Cerebellar nuclear complex (tissue), 1 donor: ENCODE results near the gene POC1A.

Source experiments
- DNase-seq, 2 experiments: peaks; one replicate each; lab custom pipeline; 2025; lab: John Stamatoyannopoulos, UW

POC1A gene

GRCh38 chr3:52084954-52085680 is 69.1 kb downstream of the POC1A start:
- no peak for DNase-seq

- no peak for DNase-seq
Measured at GRCh38 chr3:52084216-52084945, 69.8 kb downstream of the POC1A start.

DNA sequence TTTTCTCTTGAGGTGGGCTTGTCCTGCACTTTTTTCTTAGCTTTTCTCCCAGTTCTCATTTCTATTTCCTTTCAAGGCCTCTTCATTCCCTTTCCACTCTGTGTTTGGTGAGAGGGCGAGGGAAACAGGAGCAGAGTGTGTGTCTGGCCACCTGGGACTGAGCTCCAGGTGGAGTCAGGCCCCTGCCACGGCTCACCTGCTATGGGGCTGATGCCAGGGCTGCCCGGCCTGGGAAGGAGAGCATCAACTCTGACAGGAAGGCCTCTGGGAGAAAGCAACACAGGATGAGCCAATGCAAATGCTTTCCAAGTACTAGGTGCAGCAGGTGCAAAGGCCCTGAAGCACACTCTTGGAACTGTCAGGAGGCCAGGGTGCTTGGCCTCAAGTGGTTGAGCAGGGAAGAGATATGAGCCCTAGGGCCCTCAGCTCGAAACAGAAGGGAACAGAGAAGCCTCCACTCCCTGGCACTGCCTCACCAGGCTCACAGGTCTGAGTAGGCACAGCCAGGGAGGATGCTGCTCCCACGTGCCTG is 70.6 kb downstream of the POC1A start:
- DNase-seq = no peak

DNA sequence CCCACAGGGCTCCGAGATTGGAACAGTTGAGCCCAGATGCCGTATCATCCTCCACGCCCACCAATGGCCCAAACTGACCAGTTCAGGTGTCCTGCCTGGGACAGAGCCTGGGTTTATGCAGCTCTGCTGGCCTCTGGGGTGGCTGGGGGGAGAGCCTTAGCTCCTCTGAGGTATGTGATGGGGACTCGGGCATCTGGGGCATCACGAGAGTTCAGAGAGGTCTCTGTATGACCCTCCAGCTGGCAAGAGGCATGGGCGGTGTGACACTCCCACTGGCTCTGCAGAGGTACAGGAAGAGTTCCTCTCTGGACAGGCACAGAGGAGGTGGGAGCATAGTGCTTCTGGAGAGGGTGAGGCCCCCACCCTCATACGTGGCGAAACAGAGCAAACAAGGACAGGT is 71.3 kb downstream of the POC1A start:
- DNase-seq = no peak

DNA sequence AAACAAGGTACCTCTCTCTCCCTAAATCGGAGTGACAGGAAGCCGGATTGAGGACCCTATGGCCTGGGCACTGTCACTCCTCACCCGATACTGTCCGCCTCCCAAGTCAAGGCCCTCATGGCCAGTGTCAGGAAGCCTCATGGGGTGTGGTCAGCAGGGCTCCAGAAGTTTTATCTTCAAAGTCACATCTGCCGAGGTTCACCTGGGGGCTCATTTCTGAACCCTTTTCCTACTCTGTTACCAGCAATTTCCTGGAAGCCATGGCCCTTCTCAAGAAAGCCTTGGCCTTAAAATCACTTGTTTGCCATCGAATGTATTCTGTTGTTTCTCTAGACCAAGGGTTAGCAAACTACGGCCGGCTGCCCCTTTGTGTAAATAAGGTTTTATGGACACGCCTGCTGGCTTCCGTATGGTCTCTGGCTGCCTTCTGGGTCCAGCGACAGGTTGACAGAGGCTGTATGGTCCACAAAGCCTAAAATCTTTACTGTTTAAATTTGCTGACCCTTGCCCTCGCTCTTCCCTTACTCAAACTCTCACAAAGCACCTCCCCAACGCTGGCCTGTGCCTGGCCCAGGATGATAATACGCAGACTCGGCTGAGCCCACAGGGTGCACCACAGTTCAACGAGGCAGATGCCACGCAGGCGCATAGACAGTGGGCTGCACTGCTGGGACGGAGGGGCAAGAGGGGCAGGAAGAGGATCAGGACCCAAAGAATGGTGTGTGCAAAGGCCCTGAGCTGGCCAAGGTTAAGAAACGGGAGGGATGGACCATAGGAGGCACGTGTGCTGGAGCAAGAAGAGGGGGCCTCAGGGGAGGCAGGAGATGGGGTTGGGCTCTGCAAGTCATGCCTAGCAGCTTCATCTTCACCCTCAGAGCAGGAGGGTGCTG is 73.1 kb downstream of the POC1A start:
- no peak for DNase-seq

DNA sequence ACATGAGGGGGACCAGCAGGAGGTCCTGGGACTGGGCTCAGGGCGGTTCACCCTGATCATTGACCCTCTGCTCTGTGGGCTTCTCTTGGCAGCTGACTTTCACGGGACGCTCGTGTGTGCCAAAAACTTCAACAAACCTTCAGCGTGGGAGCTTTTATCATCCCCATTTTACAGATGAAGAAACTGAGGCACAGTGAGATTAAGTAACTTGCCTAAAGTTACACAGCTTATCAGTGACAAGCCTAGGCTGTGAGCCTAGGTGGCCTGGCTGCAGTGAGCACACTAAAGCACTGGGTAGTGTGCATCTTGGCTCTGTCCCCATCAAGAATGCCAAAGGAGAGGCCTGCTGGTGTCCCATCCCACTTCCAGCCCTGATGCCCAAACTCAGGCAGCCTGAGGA is 74.3 kb downstream of the POC1A start:
- no peak for DNase-seq

DNA sequence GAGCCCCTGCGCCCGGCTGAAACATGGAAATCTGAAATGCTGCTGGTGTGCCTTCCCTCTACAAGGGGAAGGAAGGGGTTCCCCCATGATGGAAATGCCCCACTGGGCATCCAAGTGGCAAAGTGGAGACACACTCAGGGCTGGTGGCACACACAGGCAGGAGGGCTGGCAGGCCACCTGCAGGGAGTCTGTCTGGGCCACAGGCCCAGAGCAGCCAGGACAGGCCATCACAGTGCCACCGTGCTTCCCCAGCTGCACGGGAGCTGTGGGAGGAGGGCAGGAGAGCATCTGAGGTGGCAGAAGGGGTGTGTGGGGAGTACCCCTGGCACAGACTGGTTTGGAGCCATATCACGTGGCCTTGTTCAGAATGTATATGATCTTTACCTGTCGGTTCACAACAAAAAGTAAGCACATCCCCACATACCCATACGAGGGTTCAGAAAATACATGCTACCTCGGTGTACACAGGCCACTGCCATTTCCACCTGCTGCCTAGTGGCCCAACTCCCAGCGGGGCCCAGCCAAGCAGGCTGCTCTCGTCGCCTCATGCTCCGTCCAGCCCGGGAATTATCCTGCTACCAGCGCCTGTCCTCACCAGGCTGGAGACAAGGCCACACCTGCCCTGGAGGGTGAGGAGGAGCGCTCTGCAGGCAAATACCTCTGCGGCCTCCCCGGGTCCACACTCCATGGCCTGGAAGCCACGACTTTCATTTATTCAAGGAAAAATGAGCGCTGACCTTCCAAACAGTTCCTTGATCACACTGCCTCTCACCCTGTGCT is 75.3 kb downstream of the POC1A start:
- DNase-seq = no peak

DNA sequence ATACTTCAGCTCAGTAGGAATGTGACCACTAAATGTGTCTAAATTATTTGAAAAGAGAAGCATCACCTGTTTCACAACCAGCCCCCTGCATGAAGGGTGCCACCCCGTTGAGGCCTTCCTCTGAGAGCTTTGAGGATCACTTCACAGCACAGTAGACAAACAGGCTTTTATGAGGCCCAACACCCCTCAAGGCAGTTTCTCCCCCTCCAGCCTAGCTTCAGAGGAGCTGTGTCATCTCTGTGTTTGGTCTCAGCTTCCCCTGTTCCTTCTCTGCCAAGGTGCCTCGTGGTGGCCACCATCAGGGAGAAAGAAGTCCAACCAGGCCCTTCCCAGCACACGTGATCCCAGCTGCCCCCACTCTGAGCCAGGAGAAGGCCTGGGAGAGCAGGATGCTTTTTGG is 76.3 kb downstream of the POC1A start:
- no peak for DNase-seq

DNA sequence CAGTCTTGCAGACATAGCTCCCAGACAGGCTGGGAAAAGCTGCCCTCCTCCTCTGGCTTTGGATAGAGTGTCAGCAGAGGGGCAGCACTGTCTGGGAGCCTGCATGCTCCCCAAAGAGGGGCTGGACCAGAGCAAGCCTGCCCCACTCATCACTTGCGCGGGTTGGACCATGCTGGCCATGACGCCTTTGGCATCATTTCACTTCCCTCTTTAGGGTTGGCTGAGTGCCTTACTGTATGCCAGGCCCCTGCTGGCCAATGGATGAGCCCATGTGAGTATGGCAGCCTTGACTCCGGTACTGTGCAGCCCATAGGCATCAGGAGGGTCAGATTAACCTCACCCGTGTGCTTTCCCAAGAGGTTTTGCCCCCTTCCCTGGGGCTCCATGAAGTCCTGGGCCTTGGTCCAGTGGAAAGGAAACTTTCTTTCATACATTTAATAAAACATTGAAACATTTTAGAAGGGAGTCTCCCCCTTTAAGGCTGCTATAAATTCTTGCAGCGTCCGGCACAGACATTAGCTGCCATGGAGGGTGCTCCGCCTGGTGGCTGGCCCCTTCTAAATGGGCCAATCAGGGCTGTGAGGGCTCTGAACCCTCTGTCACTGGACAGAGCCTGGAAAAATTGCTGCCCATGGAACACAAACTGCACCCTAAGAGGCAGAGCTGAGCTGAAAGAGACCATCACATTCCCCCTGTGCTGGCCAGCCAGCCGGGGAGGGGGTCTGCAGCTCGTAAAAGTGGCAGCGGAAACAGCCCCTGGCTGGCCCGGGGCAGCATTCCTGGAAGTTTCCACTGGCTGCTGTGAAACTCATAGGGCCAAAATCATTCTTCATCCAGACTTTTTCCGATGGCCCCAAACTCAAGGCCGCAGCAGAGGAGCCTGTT is 77.1 kb downstream of the POC1A start:
- DNase-seq = no peak

GRCh38 chr3:52073490-52073889 is 80.7 kb downstream of the POC1A start:
- DNase-seq = no peak

DNA sequence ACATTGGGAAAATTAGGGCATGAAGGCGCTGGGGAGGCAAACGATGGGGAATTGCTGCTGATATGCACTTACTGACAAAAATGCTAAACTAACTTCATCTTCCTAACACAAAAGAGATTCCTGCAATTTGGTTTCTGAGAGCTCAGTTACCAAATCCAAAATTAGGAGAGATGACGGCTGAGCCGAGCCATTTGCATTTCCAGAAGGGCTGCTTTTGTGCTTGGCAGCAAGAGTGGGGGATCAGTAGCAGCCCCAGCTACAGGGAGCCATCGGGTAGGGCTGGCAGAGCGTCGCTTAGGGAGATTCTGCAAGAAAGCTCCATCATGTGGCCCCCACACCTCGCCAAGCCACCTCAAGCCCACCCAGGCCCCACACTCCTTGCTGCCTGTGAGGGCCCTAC is 81.8 kb downstream of the POC1A start:
- DNase-seq = no peak

GRCh38 chr3:52072020-52072419 is 82.2 kb downstream of the POC1A start:
- DNase-seq = no peak

DNA sequence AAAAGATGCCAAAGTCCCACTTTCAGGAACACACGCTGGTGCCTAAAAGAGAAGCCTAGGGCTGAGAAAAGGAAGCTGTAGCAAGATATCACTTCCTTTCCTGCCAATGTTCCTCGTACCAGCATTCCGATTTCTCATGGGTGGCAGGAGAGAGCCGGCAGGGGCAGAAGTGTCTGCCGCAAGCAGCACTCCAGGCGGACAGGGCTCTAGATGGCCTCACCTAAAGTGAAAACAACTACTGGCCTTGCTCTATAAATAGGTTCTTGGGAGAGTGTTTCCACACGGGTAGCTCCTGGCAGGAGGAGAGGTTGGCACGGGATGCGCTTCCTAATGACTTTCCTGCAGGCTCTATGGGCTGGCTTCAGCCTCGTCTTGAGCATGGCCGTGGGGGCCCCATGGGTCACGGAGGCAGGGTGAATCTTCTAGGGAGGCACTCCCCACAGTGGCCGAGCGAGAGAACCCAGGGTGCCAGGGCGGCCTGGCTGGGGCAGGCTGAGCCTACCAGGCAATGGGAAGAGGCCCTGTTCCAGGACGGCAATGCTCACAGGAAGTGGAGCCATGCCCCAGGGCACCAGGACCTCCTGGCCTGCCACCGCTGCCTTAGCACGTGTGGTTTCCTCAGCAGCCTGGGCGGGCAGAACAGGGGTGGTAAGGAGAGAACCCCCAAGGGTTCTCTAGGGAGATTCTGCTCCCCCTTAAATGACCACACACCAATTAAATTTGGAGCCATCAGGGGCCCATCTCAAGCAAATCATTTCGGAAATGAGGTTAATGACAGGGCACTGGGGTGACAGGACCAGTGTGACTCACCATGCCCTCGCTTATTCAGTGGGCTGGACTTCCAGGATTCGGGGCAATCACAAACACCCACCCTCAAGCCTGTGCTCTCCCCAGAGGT is 83.2 kb downstream of the POC1A start:
- DNase-seq = peak; percentile 52 to 54

- no peak for DNase-seq
Measured at GRCh38 chr3:52069855-52070254, 84.4 kb downstream of the POC1A start.

DNA sequence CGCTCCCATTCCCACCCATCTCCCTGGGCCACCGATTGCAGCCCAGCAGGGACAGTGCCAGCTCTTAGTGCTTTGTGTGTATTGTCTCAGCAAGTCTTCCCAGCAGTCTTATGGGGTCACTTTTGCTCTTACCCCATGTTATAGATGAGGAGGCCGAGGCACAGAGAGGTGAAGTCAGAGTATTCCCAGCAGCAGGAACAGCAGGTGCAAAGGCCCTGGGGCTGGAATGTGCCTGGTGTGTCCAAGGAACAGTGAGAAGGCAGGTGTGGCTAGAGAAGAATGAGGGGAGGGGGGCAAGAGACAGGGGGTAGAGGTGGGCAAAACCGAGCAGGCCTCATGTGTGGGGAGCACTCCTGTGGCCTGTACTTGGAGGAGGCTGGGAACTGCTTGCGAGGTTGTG is 85.1 kb downstream of the POC1A start:
- no peak for DNase-seq

GRCh38 chr3:52068730-52069129 is 85.5 kb downstream of the POC1A start:
- no peak for DNase-seq

- no peak for DNase-seq
Measured at GRCh38 chr3:52068055-52068571, 86.1 kb downstream of the POC1A start.

DNA sequence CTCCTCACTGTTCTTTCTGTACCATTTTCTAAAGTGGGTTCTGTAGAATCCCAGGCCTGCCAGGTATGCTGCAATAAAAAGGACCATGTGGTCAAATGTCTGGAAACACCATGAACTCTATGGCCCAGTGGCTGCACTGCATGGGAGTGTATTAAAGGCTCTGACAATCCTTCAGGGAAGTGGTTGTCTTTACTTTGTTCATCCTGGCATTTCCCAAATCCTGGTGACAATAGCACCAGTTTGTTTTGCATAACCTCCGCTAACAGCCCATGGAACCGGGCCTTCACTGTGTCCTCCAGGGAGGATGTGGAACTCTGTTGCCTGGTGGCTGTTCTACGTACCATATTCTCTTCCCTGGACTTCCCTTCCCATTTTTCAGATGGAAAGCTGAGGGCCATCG is 86.7 kb downstream of the POC1A start:
- no peak for DNase-seq

DNA sequence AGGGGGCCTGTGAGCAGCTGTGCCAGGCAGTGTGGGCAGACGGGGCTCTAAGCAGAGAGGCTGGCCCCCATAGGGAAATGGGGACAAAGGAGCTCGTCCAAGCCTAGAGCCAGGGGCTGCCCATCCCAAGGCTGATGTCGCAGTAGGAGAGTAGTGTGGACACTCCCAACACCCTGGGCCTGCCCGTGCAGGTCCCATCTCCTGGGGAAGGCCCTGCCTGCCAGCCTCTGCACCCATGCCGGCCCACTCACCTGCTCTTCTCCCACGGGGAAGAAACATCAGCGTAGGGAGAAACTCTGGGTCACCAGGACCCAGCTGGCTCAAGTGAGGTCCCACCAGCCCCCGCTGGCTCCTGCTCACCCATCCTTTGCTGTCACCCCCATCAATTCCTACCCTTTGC is 87.2 kb downstream of the POC1A start:
- no peak for DNase-seq
